EH (cell line): ENCODE data around the gene PTPN7.
A peak's percentile ranks its signal among the peaks of the same experiment; 100 is the strongest.
"Not testable (repeated sequence)": the region's sequence is repeated elsewhere in the genome, so short reads cannot be mapped to it uniquely, and the experiment has no call there.

Experiments used
- DNase-seq: peaks from one replicate; pipeline ENCODE4 v3.0.0-alpha.2; 2015; ENCODE audit warnings: low read depth

Gene PTPN7

DNA sequence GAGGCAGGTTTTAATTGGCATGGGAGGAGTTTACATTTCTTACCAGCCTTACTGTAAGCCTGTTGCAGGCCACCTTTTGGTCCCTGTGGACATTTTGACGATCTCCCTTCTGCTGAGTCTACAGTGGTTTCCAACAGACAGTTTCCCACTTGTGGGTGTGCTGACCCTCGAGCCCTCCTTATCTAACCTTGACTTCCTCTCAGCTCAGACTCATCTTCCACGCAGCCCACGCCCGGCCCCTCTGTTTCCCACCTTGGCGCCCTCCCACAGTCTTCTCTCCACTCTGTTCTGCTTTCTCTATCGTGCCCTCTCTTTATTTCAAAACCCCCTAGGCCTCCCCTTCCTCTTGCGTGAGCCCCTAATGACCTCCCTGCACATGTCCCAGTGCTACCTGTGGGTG is 9.8 kb downstream of the PTPN7 start:
- DNase-seq = no peak

DNA sequence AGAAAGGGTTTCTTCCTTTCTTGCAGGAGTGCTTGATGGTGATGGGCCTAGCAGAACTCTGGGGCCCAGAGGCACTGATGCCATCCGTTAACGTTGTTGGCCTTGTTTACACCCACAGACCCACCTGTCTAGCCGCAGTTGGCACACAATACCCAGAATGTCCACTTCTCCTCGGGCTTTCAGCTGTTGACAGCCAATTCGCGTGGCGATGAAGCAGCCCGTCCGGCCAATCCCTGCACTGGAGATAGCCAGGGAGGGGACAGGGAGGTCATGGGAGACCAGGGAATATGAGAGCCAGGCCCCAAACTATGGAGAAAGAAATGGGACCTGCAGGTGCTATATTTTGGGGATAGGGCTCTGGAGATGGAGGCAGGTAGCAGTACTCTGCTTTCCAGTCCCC is 10.2 kb downstream of the PTPN7 start:
- no peak for DNase-seq

- DNase-seq = peak; percentile 52
These were observed 10.8 kb downstream of the PTPN7 start for GRCh38 chr1:202149566-202149965.

GRCh38 chr1:202148391-202148790 is 12.0 kb downstream of the PTPN7 start:
- no peak for DNase-seq

DNA sequence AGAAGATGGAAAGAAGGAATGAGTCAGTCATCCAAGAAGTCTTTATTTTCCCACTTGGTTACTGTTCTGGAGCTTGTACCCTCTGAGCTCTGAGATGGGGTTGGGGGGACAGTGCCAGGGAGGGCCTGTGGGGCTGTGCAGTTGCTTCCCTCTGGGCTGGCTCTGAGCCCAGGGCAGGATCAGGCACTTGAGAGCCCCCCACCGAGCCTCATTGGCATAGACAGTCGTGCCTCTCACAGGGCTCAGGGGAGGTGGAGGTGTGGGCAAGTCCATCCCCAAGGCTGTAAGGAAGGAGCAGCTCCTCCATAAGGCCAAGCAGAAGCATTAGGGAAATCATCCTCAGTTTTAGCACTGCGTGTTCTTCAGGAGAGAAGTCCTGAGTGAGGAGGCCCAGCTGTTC is 13.4 kb downstream of the PTPN7 start:
- no peak for DNase-seq

- no peak for DNase-seq
These were observed 14.1 kb downstream of the PTPN7 start for GRCh38 chr1:202146279-202146678.

GRCh38 chr1:202145744-202146140 is 14.7 kb downstream of the PTPN7 start:
- DNase-seq = not testable (repeated sequence)

DNA sequence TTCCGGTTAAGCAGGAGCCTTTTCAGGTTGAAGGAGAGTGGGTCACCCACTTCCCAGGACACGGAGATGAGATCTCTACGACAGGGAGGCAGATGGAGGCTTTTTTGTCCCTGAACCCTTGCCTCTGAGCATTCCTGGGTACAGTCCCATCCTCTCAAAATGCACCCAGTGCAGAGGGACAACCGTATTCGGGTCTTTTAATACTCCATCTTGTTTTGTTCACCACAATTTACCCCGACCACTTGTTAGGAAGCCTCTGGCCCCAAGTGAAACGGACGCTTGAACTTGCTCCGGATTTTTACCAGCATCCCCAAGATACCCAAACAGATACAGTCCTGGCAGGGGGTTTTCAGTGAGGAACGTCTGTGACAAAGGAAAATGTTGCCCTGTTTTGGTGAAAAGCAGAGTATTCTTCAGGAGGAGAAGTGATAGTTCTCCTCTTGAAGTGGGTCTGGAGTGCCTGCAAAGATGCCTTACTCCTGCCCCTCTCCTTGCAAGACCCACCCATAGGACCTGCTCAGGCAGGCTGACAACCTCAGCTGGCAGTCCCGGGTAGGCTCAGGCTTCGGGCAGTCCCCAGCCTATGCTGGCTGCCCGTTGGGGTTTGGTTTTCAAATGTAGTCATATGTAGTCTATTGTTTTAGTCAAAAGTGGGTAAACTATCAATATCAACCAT is 15.2 kb downstream of the PTPN7 start:
- DNase-seq = no peak

- peak; percentile 59 for DNase-seq
These were observed 15.9 kb downstream of the PTPN7 start, which contains the start of gene ARL8A for GRCh38 chr1:202144402-202145067. Gene ARL8A (minus strand): TSS chr1:202144737. CDS start chr1:202144572, 165 bp downstream.

GRCh38 chr1:202143768-202144401 is 16.5 kb downstream of the PTPN7 start:
- DNase-seq = peak; percentile 31

GRCh38 chr1:202143011-202143767 is 17.2 kb downstream of the PTPN7 start:
- peak; percentile 29 for DNase-seq

- DNase-seq = not testable (repeated sequence)
These were observed 18.9 kb downstream of the PTPN7 start for GRCh38 chr1:202141468-202141867.

GRCh38 chr1:202140833-202141232 is 19.6 kb downstream of the PTPN7 start:
- no peak for DNase-seq

DNA sequence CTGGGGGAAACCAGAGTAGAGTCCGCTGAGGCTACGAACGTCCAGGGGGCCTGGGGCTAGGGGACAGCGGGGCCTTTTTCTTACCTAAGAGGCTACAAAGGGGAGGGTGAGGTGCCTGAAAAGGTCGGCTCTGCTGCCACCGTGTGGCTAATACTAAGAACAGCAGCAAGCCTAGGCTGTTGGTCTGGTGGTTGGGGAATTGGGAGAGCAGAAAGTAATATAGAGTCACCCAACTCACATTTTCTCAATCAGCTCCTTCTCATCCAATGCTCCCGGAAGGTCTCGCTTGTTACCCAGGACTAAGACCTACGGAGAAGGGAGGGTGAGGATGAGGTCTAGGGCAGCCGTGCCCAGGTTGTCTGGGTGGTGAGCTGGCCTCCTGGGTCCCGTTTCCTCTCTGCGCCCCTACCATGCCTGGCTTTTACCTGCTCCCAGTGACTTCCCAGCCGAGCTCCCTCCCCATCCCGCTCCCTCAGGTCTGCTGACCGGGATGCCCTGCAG is 25.1 kb downstream of the PTPN7 start:
- peak; percentile 71 for DNase-seq

DNA sequence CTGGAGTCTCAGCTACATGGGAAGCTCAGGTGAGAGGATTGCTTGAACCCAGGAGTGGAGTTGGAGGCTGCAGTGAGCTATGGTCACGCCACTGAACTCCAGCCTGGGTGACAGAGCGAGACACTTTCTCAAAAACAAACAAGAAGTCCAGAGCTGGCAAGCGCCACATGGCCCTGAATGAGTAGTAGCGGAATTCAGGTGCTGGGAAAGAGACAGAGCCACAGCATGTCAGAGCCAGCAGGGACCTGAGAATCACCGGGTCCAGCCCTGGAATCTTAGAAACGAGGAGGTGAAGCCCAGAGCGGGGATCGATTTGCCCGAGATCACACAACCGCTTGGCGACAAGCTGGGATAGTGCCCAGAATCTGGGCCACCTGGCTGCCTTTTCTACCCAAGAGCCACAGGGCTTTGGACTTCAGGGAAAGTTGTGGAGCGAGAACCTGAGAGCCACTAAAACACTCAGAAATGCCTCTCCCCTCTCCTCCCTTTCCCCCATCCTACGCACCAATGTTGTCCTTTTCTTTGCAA is 25.7 kb downstream of the PTPN7 start:
- no peak for DNase-seq

GRCh38 chr1:202133989-202134388 is 26.4 kb downstream of the PTPN7 start:
- DNase-seq = no peak

GRCh38 chr1:202133496-202133895 is 26.9 kb downstream of the PTPN7 start:
- DNase-seq = no peak

GRCh38 chr1:202133001-202133400 is 27.4 kb downstream of the PTPN7 start:
- DNase-seq = no peak

DNA sequence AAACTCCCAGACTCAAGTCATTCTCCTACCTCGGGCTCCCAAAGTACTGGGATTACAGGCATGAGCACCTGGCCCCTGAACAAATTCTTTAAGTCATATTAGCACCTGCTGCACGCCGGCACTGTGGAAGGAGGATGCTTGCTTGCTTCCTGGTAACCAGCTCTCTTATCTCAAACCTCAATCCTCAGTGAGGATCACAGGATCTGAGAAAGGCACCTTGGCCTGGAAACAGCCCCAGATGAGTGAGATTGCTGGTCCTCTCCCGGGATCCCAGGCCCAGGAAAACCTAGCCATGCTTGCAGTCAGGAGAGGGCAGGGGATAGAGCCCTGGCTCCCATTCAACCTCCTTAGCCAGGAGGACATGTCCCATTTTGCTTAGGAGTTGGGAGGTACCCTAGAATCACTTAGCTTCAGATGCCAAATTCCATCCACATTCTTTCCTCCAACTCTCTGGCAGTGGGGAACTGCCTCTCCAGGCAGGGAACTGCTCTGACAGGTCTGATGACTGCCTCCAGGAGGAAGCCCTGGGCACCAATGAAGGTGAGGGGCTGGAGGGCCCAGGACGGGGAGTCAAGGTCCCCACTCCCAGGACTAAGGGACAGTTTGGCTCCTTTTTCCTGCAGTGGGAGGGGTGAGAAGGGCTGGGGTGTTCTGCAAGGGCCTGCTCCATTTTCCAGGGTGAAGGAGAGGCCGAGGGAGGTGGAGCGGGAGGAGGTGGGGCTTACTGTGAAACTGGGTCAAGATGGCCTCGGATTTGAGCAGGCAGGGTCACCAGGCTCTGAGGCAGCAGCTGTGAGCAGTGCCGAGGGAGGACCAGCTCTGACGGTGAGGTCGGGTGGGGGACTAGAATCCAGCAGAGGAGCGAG is 28.2 kb downstream of the PTPN7 start:
- DNase-seq = peak; percentile 20

GRCh38 chr1:202130816-202131522 is 29.4 kb downstream of the PTPN7 start:
- DNase-seq = no peak
